Measurements from ENCODE around the gene NPPB. TPM values are rescaled to one million over a fixed set of nuclear protein-coding genes. Genes with fewer than 3 reads are reported as not detected.
A peak's percentile ranks its signal among the peaks of the same experiment; 100 is the strongest.

NPPB gene
- total RNA-seq, 1 donor from 2014 or later = not detected

GRCh38 chr1:11825131-11825530 lies 33.6 kb downstream of the NPPB start:
- ChIA-PET CTCF (interaction anchor here (1.1 kb wide), 1 partner anchor 40 kb away, joined by 3 read pairs; no protein-coding TSS in a partner anchor), POLR2A (no interaction called here)
- Mint-ChIP-seq H3K36me3 (ENCODE audit: low read depth) (peaks cover 94% of the 10 kb centered on the region), H3K4me3 (no peak overlapping the region), H3K27ac (peak overlapping the region; percentile 12), H3K27me3 (no peaks in the 10 kb centered on the region), H3K9me3 (no peaks in the 10 kb centered on the region), H3K4me1 (no peaks in the 10 kb centered on the region)
- no peak for DNase-seq
- intact Hi-C loops (cut with micrococcal nuclease) = no loop called here
- ATAC-seq (ENCODE audit: low read depth) = no peak
- TF ChIP-seq CTCF (IDR thresholded peaks at IDR 0.05) = no peak

GRCh38 chr1:11823366-11824137 lies 35.2 kb downstream of the NPPB start:
- ATAC-seq (ENCODE audit: low read depth) = no peak
- Mint-ChIP-seq H3K27me3 (no peaks in the 10 kb centered on the region), H3K4me3 (no peak overlapping the region), H3K27ac (no peak overlapping the region), H3K9me3 (no peaks in the 10 kb centered on the region), H3K36me3 (ENCODE audit: low read depth) (peaks cover 95% of the 10 kb centered on the region), H3K4me1 (no peaks in the 10 kb centered on the region)
- no peak for TF ChIP-seq CTCF (IDR thresholded peaks at IDR 0.05)
- intact Hi-C loops (cut with micrococcal nuclease) = no loop called here
- CTCF ChIA-PET = no interaction called here
- no peak for DNase-seq
- POLR2A ChIA-PET = interaction anchor here (0.7 kb wide), 1 partner anchor 168 kb away, joined by 3 read pairs; no protein-coding TSS in a partner anchor

GRCh38 chr1:11822091-11822490 lies 36.7 kb downstream of the NPPB start:
- TF ChIP-seq CTCF (IDR thresholded peaks at IDR 0.05) = no peak
- ATAC-seq (ENCODE audit: low read depth) (no peak), DNase-seq (no peak)
- ChIA-PET POLR2A (interaction anchor here (0.7 kb wide), 1 partner anchor 8 kb away, joined by 5 read pairs; no protein-coding TSS in a partner anchor), CTCF (no interaction called here)
- Mint-ChIP-seq H3K4me3 (no peak overlapping the region), H3K27me3 (no peaks in the 10 kb centered on the region), H3K27ac (no peak overlapping the region), H3K36me3 (ENCODE audit: low read depth) (peaks cover 95% of the 10 kb centered on the region), H3K4me1 (peaks cover 2% of the 10 kb centered on the region), H3K9me3 (no peaks in the 10 kb centered on the region)
- intact Hi-C loops (cut with micrococcal nuclease) = no loop called here

GRCh38 chr1:11817192-11817591 lies 41.6 kb downstream of the NPPB start:
- POLR2A ChIA-PET = interaction anchor here (0.6 to 1.2 kb wide), 2 partner anchors 10 to 1798 kb away, joined by 3 to 5 read pairs; no protein-coding TSS in a partner anchor
- Mint-ChIP-seq H3K4me1 (peaks cover 37% of the 10 kb centered on the region), H3K9me3 (no peaks in the 10 kb centered on the region), H3K27ac (no peak overlapping the region), H3K4me3 (no peak overlapping the region), H3K36me3 (ENCODE audit: low read depth) (peaks cover 84% of the 10 kb centered on the region), H3K27me3 (no peaks in the 10 kb centered on the region)
- no peak for ATAC-seq (ENCODE audit: low read depth)
- TF ChIP-seq CTCF (IDR thresholded peaks at IDR 0.05) = no peak
- intact Hi-C loops (cut with micrococcal nuclease) = no loop called here
- CTCF ChIA-PET = no interaction called here
- DNase-seq = no peak

- DNase-seq (no peak), ATAC-seq (ENCODE audit: low read depth) (no peak)
- no peak for TF ChIP-seq CTCF (IDR thresholded peaks at IDR 0.05)
- Mint-ChIP-seq H3K9me3 (no peaks in the 10 kb centered on the region), H3K36me3 (ENCODE audit: low read depth) (peaks cover 78% of the 10 kb centered on the region), H3K4me1 (peaks cover 57% of the 10 kb centered on the region), H3K27me3 (no peaks in the 10 kb centered on the region), H3K27ac (peak overlapping the region; percentile 77), H3K4me3 (no peak overlapping the region)
- ChIA-PET POLR2A (interaction anchor here (4.2 kb wide), 1 partner anchor 96 kb away, joined by 68 read pairs; no protein-coding TSS in a partner anchor), CTCF (no interaction called here)
- intact Hi-C loops (cut with micrococcal nuclease) = no loop called here
Observed at GRCh38 chr1:11813021-11813420, 45.7 kb downstream of the NPPB start.

Other genes with a start within 250 kb of the NPPB start
- gene FBXO2, start 204.5 kb downstream of the NPPB start, total RNA-seq = 4.2 and 4.6 TPM in 2 replicates
- gene FBXO44, start 204.1 kb downstream of the NPPB start, total RNA-seq = 27.2 and 29.9 TPM in 2 replicates
- 10.0 and 10.5 TPM in 2 replicates for gene FBXO6, start 194.7 kb downstream of the NPPB start, total RNA-seq
- 34.4 and 34.9 TPM in 2 replicates for gene MAD2L2, start 177.8 kb downstream of the NPPB start, total RNA-seq
- gene DRAXIN, start 167.2 kb downstream of the NPPB start, total RNA-seq = 0.17 and 0.18 TPM in 2 replicates
- gene AGTRAP, start 122.8 kb downstream of the NPPB start, total RNA-seq = 10.9 and 13.9 TPM in 2 replicates
- gene C1orf167, start 96.8 kb downstream of the NPPB start, total RNA-seq = not detected in 2 replicates
- 54.1 and 56.9 TPM in 2 replicates for gene MTHFR, start 53.0 kb downstream of the NPPB start, total RNA-seq
- gene CLCN6, start 52.8 kb downstream of the NPPB start, total RNA-seq = 66.0 and 79.6 TPM in 2 replicates
- not detected in 2 replicates for gene NPPA, start 11.2 kb downstream of the NPPB start, total RNA-seq
- gene KIAA2013, start 67.5 kb upstream of the NPPB start, total RNA-seq = 34.8 and 37.4 TPM in 2 replicates
- 15.7 and 18.6 TPM in 2 replicates for gene PLOD1, start 75.8 kb upstream of the NPPB start, total RNA-seq
- gene MFN2, start 121.5 kb upstream of the NPPB start, total RNA-seq = 46.5 and 54.1 TPM in 2 replicates
- gene MIIP, start 160.6 kb upstream of the NPPB start, total RNA-seq = 72.1 and 74.2 TPM in 2 replicates
- gene TNFRSF8, start 204.4 kb upstream of the NPPB start, total RNA-seq = 2.2 and 2.7 TPM in 2 replicates